ENCODE measurements around the gene SPATA16. TPM values are rescaled to one million over a fixed set of nuclear protein-coding genes. Genes with fewer than 3 reads are reported as not detected.
"Not testable (repeated sequence)": the region's sequence is repeated elsewhere in the genome, so short reads cannot be mapped to it uniquely, and the experiment has no call there.

The SPATA16 gene
- total and polyA plus RNA-seq, 11 donors = not detected

DNA sequence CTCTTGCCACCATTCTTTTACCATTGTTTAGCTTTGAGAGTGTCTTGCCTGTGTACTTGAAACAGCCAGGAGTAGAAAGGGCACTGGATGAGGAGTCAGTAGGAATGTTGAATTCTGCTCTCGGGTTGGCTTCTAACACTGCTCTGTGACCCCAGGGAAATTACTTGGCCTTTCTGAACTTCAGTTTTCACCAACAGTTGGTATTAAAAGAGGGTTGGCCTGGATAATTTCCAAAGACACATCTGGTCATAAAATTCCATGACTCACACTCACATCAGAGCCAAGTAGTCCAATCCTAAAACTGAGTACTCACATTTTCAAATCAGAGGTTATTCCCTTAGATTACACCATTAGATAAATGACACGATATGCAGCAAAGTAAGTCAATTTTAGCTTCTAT lies 248.9 kb downstream of the SPATA16 start:
- ATAC-seq (peak in 1 of 4 donors; percentile 43), DNase-seq (no peak)
- H3K27ac ChIP-seq = no peak overlapping the region
- H3K9me3 ChIP-seq = peaks cover 0 to 10% (median 0%) of the 10 kb centered on the region in 12 donors
- H3K36me3 ChIP-seq = no peaks in the 10 kb centered on the region
- TF ChIP-seq, protein P1, sequence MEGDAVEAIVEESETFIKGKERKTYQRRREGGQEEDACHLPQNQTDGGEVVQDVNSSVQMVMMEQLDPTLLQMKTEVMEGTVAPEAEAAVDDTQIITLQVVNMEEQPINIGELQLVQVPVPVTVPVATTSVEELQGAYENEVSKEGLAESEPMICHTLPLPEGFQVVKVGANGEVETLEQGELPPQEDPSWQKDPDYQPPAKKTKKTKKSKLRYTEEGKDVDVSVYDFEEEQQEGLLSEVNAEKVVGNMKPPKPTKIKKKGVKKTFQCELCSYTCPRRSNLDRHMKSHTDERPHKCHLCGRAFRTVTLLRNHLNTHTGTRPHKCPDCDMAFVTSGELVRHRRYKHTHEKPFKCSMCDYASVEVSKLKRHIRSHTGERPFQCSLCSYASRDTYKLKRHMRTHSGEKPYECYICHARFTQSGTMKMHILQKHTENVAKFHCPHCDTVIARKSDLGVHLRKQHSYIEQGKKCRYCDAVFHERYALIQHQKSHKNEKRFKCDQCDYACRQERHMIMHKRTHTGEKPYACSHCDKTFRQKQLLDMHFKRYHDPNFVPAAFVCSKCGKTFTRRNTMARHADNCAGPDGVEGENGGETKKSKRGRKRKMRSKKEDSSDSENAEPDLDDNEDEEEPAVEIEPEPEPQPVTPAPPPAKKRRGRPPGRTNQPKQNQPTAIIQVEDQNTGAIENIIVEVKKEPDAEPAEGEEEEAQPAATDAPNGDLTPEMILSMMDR (IDR thresholded peaks at IDR 0.05) = no peak
- no peak for TF ChIP-seq POLR2A (IDR thresholded peaks at IDR 0.05)
- H3K4me3 ChIP-seq = no peak overlapping the region
- 29 to 50% (median 41%) methylated on average over 2 of the region's 2 CpGs for WGBS, 4 donors
- H3K4me1 ChIP-seq = peaks cover 0 to 5% (median 0%) of the 10 kb centered on the region in 12 donors
- intact Hi-C loops (cut with DNase I) = no loop called here
- no peaks in the 10 kb centered on the region for H3K27me3 ChIP-seq

DNA sequence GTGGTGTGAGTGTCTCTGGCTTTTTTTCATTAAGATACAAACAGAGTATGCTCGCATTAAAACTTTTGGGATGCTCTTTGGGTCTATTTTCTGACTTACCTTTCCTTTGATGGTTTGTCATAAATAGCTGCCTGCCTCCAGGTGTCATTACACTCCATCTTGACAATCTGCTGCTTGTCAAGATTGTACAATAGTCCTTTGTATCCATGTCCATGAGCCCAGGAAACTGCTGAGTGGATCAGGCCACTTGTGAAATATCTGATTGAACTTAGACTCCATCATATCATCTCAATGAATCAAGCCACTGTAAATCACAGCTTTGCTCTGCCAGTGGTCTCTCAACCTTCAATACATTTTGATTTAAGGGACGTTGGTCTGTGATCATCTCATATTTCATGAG lies 255.3 kb downstream of the SPATA16 start:
- 82 to 89% (median 86%) methylated on average over 2 of the region's 2 CpGs for WGBS, 4 donors
- TF ChIP-seq, protein P1 (IDR thresholded peaks at IDR 0.05) = no peak
- TF ChIP-seq POLR2A (IDR thresholded peaks at IDR 0.05) = no peak
- intact Hi-C loops (cut with DNase I) = no loop called here
- H3K27me3 ChIP-seq = no peaks in the 10 kb centered on the region
- no peak overlapping the region for H3K27ac ChIP-seq
- no peak for ATAC-seq
- peaks cover 0 to 12% (median 0%) of the 10 kb centered on the region in 12 donors for H3K4me1 ChIP-seq
- no peaks in the 10 kb centered on the region for H3K36me3 ChIP-seq
- peaks cover 0 to 10% (median 0%) of the 10 kb centered on the region in 12 donors for H3K9me3 ChIP-seq
- no peak for DNase-seq
- no peak overlapping the region for H3K4me3 ChIP-seq

DNA sequence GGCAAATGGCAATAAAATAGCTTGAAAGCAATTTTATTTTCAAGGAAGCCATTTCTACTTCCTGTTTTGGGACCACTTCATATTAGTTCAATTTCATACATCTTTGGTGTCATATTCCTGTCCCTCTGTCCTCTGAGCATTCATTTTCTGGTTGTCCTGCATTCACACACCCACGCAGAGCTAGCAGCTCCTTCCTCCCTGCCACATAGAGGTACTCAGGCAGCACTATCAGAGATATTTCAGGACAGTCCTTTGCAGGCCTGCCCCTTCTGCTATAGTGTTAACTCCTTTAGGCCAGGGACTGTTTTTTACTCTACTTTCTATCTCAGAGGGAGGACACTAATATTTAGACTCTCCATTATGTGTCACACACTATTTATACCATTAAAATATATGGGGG lies 258.5 kb downstream of the SPATA16 start:
- no peak overlapping the region for H3K27ac ChIP-seq
- peaks cover 0 to 12% (median 0%) of the 10 kb centered on the region in 12 donors for H3K4me1 ChIP-seq
- H3K9me3 ChIP-seq = peaks cover 0 to 12% (median 0%) of the 10 kb centered on the region in 12 donors
- H3K27me3 ChIP-seq = no peaks in the 10 kb centered on the region
- H3K36me3 ChIP-seq = no peaks in the 10 kb centered on the region
- WGBS, 4 donors = 36 to 39% (median 38%) methylated on average over 1 of the region's 1 CpG
- peak in 1 of 5 donors; percentile 8 for DNase-seq
- TF ChIP-seq, protein P1 (IDR thresholded peaks at IDR 0.05) = no peak
- no peak for TF ChIP-seq POLR2A (IDR thresholded peaks at IDR 0.05)
- peak in 3 of 4 donors; percentile 53 to 73 (median 55) for ATAC-seq
- intact Hi-C loops (cut with DNase I) = no loop called here
- H3K4me3 ChIP-seq = no peak overlapping the region

DNA sequence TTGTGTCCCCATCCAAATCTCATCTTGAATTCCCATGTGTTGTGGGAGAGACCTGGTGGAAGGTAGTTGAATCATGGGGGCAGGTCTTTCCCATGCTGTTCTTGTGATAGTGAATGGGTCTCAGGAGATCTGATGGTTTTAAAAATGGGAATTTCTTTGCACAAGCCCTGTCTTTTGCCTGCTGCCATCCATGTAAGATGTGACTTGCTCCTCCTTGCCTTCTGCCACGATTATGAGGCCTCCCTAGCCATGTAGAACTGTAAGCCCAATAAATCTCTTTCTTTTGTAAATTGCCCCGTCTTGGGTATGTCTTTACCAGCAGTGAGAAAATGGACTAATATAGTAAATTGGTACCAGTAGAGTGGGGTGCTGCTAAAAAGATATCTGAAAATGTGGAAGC lies 261.7 kb downstream of the SPATA16 start:
- Histone ChIP-seq H3K4me1 (peaks cover 0 to 12% (median 0%) of the 10 kb centered on the region in 12 donors), H3K9me3 (peaks cover 0 to 12% (median 0%) of the 10 kb centered on the region in 12 donors)
- H3K36me3 ChIP-seq; H3K4me3 ChIP-seq; intact Hi-C loops (cut with DNase I); ATAC-seq; H3K27ac ChIP-seq; DNase-seq; H3K27me3 ChIP-seq: not testable (repeated sequence)
- 82 to 93% (median 86%) methylated on average over 2 of the region's 2 CpGs for WGBS, 4 donors

DNA sequence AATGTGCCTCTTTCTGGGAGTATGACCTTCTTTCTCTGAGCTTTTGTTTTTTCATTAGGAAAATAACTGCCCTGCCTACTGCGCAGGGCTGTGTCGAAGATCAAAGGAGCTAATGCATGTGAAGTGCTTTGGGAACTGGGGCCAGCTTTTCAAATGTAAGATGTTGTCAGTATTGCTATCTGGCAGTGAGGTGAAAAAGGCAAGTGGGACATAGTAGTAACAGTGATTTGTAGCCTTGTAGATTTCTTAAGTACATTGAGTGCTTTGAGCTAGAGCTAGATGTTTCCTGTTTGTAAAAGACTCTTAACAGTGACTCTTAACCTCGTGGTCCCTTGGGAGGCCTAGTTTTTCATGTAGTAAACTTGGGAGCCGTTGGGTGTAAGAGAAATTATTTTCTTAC lies 264.0 kb downstream of the SPATA16 start:
- no peak for ATAC-seq
- H3K4me3 ChIP-seq = no peak overlapping the region
- intact Hi-C loops (cut with DNase I) = no loop called here

More for the DNA sequence above, 264.0 kb downstream of the SPATA16 start:
- H3K9me3 ChIP-seq = peaks cover 0 to 12% (median 0%) of the 10 kb centered on the region in 12 donors
- peaks cover 0 to 6% (median 0%) of the 10 kb centered on the region in 12 donors for H3K4me1 ChIP-seq
- H3K27me3 ChIP-seq = no peaks in the 10 kb centered on the region
- H3K27ac ChIP-seq = peak overlapping the region in 1 of 12 donors; percentile 18
- TF ChIP-seq, protein P1 (IDR thresholded peaks at IDR 0.05) = no peak
- TF ChIP-seq POLR2A (IDR thresholded peaks at IDR 0.05) = no peak
- WGBS, 4 donors = 47 to 56% (median 50%) methylated on average over 4 of the region's 4 CpGs
- no peak for DNase-seq
- H3K36me3 ChIP-seq = no peaks in the 10 kb centered on the region
